Osteoblast (primary cell): Measurements from ENCODE around the gene AFAP1. TPM values are rescaled to one million over a fixed set of nuclear protein-coding genes. Genes with fewer than 3 reads are reported as not detected.

Source experiments
- DNase-seq: peaks from one replicate; pipeline ENCODE4 v3.0.0; 2011; ENCODE audit warnings: low spot score, mixed read lengths; ENCODE audit not compliant: insufficient read length; ENCODE audit errors: missing footprints
- H2AFZ ChIP-seq: 2 replicates; pipeline ENCODE4 v1.6.0; 2011; ENCODE audit warnings: mild to moderate bottlenecking, low read length
- H3K27ac ChIP-seq: 2 replicates; pipeline ENCODE4 v1.5.1; 2011; ENCODE audit warnings: mild to moderate bottlenecking, low read depth, low read length, moderate library complexity
- H3K27me3 ChIP-seq: 2 replicates; pipeline ENCODE4 v1.6.0; 2012; ENCODE audit warnings: mild to moderate bottlenecking, control low read depth, inconsistent platforms, low read length, moderate library complexity; ENCODE audit not compliant: insufficient read depth
- H3K36me3 ChIP-seq: 2 replicates; pipeline ENCODE4 v1.5.1; 2011; ENCODE audit warnings: mild to moderate bottlenecking, low read length, control low read depth, moderate library complexity; ENCODE audit not compliant: insufficient read depth
- H3K4me1 ChIP-seq: 2 replicates; pipeline ENCODE4 v1.5.1; 2011; ENCODE audit warnings: mild to moderate bottlenecking, low read length, control low read depth, moderate library complexity; ENCODE audit not compliant: insufficient read depth
- H3K4me2 ChIP-seq: 2 replicates; pipeline ENCODE4 v1.6.0; 2011; ENCODE audit warnings: mild to moderate bottlenecking, low read length; ENCODE audit not compliant: insufficient read depth
- H3K4me3 ChIP-seq: fragments of 200-600 bp; sonication (generic); 3 replicates; pipeline ENCODE4 v1.5.1; 2012; ENCODE audit warnings: mild to moderate bottlenecking, low read length, inconsistent platforms; ENCODE audit not compliant: insufficient read depth
- H3K79me2 ChIP-seq: 2 replicates; pipeline ENCODE4 v1.6.0; 2012; ENCODE audit warnings: mild to moderate bottlenecking, low read length, control low read depth, inconsistent platforms; ENCODE audit not compliant: insufficient read depth
- H3K9me3 ChIP-seq: 2 replicates; pipeline ENCODE4 v1.5.1; 2011; ENCODE audit warnings: low read depth, low read length, control low read depth
- H4K20me1 ChIP-seq: 2 replicates; pipeline ENCODE4 v1.6.0; 2012; ENCODE audit warnings: mild to moderate bottlenecking, low read length, control low read depth; ENCODE audit not compliant: insufficient read depth
- total RNA-seq: library from RNA; depleted of rRNA; stranded (reverse); fragments of >200 nt; gene quantifications from 2 replicates; pipeline ENCODE4 v1.2.3, GENCODE V29; 2012
- TF ChIP-seq, protein P1 (sequence below): IDR thresholded peaks from 2 replicates; pipeline ENCODE4 v1.5.1; 2011; ENCODE audit warnings: mild to moderate bottlenecking, low read depth, low read length, moderate library complexity; ENCODE audit errors: extremely low read depth

Gene AFAP1
- total RNA-seq, 1 donor = 101 TPM

DNA sequence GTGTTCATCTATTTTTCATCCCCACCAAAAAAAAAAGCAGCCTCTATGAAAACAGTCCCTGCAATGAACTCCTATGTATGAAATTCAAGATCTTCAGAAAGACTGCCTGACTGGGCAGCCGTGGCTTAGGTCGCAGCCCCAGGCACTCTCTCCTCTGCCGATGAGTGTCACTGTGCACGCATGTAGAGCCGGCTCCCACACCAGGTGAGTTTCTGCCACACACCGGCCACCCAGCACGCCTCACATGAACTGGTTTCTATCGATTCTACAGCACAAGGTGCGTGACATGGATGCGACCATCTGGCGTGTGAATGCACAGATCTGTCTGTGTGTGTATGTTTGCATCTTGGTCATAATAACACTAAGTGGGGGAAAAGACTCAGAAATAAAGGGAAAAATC lies 140.4 kb downstream of the AFAP1 start:
- Histone ChIP-seq H3K9me3 (no peaks in the 10 kb centered on the region), H3K27ac (peak overlapping the region; percentile 42), H3K27me3 (no peaks in the 10 kb centered on the region), H3K4me3 (no peak overlapping the region), H3K36me3 (peaks cover 89% of the 10 kb centered on the region), H3K4me2 (no peak overlapping the region), H3K79me2 (peaks cover 66% of the 10 kb centered on the region), H3K4me1 (peaks cover 16% of the 10 kb centered on the region), H4K20me1 (peaks cover 40% of the 10 kb centered on the region), H2AFZ (no peak overlapping the region)
- TF ChIP-seq, protein P1, sequence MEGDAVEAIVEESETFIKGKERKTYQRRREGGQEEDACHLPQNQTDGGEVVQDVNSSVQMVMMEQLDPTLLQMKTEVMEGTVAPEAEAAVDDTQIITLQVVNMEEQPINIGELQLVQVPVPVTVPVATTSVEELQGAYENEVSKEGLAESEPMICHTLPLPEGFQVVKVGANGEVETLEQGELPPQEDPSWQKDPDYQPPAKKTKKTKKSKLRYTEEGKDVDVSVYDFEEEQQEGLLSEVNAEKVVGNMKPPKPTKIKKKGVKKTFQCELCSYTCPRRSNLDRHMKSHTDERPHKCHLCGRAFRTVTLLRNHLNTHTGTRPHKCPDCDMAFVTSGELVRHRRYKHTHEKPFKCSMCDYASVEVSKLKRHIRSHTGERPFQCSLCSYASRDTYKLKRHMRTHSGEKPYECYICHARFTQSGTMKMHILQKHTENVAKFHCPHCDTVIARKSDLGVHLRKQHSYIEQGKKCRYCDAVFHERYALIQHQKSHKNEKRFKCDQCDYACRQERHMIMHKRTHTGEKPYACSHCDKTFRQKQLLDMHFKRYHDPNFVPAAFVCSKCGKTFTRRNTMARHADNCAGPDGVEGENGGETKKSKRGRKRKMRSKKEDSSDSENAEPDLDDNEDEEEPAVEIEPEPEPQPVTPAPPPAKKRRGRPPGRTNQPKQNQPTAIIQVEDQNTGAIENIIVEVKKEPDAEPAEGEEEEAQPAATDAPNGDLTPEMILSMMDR = no peak
- no peak for DNase-seq

DNA sequence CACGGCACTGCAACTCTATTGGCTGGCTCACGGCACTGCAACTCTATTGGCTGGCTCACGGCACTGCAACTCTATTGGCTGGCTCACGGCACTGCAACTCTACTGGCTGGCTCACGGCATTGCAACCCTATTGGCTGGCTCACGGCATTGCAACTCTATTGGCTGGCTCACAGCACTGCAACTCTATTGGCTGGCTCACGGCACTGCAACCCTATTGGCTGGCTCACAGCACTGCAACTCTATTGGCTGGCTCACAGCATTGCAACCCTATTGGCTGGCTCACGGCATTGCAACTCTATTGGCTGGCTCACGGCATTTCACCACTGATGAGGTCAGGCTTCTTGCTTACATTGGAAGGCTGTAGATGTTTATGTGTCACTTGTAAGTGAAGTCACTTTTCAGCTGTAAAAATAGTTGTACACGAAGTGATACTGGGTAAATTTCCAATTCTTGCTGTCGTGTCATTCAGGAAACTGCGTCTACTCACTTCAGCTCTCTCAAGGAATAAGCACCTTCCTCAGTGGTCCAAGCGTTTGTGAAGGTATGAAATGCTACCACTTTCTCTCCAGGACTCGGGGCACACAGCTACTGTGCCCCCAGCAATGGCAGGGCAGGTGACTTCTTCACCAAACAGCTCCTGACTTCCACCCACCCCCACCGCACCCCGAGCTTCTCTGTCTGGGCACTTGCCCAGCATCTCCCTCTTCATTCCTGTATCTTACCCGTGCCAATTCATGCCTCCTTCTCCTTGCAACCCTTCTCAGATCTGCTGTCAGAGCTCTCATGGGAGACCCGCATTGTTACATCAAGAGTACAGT lies 141.3 kb downstream of the AFAP1 start:
- Histone ChIP-seq H3K79me2 (peaks cover 66% of the 10 kb centered on the region), H3K27ac (peak overlapping the region; percentile 42), H3K36me3 (peaks cover 89% of the 10 kb centered on the region), H4K20me1 (peaks cover 47% of the 10 kb centered on the region), H3K9me3 (no peaks in the 10 kb centered on the region), H3K4me2 (no peak overlapping the region), H3K4me3 (no peak overlapping the region), H3K27me3 (no peaks in the 10 kb centered on the region), H2AFZ (no peak overlapping the region), H3K4me1 (peaks cover 19% of the 10 kb centered on the region)
- peak; percentile 84 for DNase-seq
- TF ChIP-seq, protein P1 = no peak

GRCh38 chr4:7797330-7797729 lies 142.3 kb downstream of the AFAP1 start:
- no peaks in the 10 kb centered on the region for H3K9me3 ChIP-seq
- H3K79me2 ChIP-seq = peaks cover 68% of the 10 kb centered on the region
- no peak overlapping the region for H2AFZ ChIP-seq
- no peak overlapping the region for H3K4me3 ChIP-seq
- H3K36me3 ChIP-seq = peaks cover 92% of the 10 kb centered on the region
- H4K20me1 ChIP-seq = peaks cover 52% of the 10 kb centered on the region
- TF ChIP-seq, protein P1 = no peak
- peak; percentile 44 for DNase-seq
- no peak overlapping the region for H3K4me2 ChIP-seq
- peaks cover 26% of the 10 kb centered on the region for H3K4me1 ChIP-seq
- no peak overlapping the region for H3K27ac ChIP-seq
- no peaks in the 10 kb centered on the region for H3K27me3 ChIP-seq

DNA sequence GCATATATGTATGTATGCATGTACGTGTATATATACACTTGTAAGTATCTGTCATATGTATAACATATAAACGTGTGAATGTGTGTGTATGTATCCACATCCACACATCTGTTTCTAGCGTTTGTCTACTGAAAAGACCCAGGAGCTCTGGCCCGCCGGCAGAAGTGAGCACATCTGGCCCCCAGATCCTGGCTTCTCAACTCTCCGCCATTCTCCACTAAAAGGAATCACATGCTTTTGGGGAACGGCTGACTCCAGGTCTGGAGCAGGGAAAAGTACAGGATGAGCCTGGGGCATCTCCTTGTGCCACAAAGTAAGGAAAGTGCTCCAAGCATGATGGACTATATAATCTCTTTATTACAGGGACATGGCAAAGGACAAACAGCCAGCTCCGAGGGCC lies 143.7 kb downstream of the AFAP1 start:
- Histone ChIP-seq H3K4me1 (peaks cover 34% of the 10 kb centered on the region), H3K4me3 (no peak overlapping the region), H3K79me2 (peaks cover 76% of the 10 kb centered on the region), H3K27me3 (no peaks in the 10 kb centered on the region), H3K36me3 (peaks cover 93% of the 10 kb centered on the region), H2AFZ (no peak overlapping the region), H3K27ac (no peak overlapping the region), H3K9me3 (no peaks in the 10 kb centered on the region), H3K4me2 (no peak overlapping the region), H4K20me1 (peaks cover 62% of the 10 kb centered on the region)
- TF ChIP-seq, protein P1 = no peak
- DNase-seq = no peak
